SK-N-SH (cell line): ENCODE results near the gene IRF2BPL. TPM values are rescaled to one million over a fixed set of nuclear protein-coding genes. Genes with fewer than 3 reads are reported as not detected.
A peak's percentile ranks its signal among the peaks of the same experiment; 100 is the strongest.

Source experiments
- CTCF ChIA-PET: fragments of 300-600, 350-600 bp; formaldehyde crosslinking; extraction: SDS; loops from one replicate; lab custom pipeline; 2021; lab: Yijun Ruan, JAX
- POLR2A ChIA-PET: fragments of 350-600 bp; sonication (Branson Sonifier 250); formaldehyde crosslinking; extraction: SDS; loops from one replicate; lab custom pipeline; 2020; ENCODE audit warnings: antibody characterized with exemption, inconsistent platforms; lab: Yijun Ruan, JAX
- DNase-seq: peaks from one replicate; pipeline ENCODE4 v3.0.0; 2012
- H2AFZ ChIP-seq: fragments of 200-600 bp; sonication (generic); 2 replicates; pipeline ENCODE4 v1.8.1; 2016; ENCODE audit warnings: antibody characterized with exemption, mild to moderate bottlenecking, low read depth
- H3F3A ChIP-seq: fragments of 200-600 bp; sonication (generic); replicated peaks from 2 replicates; pipeline ENCODE3; 2016; ENCODE audit warnings: antibody characterized with exemption, mild to moderate bottlenecking; ENCODE audit not compliant: insufficient read depth
- H3K27ac ChIP-seq, 2 experiments: fragments of 200-500 bp in 1 of 2; fragments of 200-600 bp in 1 of 2; sonication (Bioruptor generic) in 1 of 2; sonication (generic), shearing (Covaris generic) in 1 of 2; 2 replicates each; pipeline versions ENCODE4 v1.5.1 to v1.6.1; 2014 to 2016; ENCODE audit warnings: low read depth in 2 of 2, inconsistent platforms in 1 of 2, low read length in 1 of 2, mild to moderate bottlenecking in 1 of 2, mixed read lengths in 1 of 2
- H3K27me3 ChIP-seq: fragments of 200-600 bp; sonication (generic), shearing (Covaris generic); 2 replicates; pipeline ENCODE4 v1.6.1; 2016; ENCODE audit warnings: mixed run types; ENCODE audit not compliant: insufficient read depth
- H3K36me3 ChIP-seq, 2 experiments: fragments of 200-500 bp in 1 of 2; fragments of 200-600 bp in 1 of 2; sonication (Bioruptor generic) in 1 of 2; sonication (generic) in 1 of 2; replicated peaks in 1 of 2; 2 replicates each; pipeline versions ENCODE3 to v1.5.1; 2014 to 2016; ENCODE audit warnings: low read length in 1 of 2, mild to moderate bottlenecking in 1 of 2; ENCODE audit not compliant: insufficient read depth in 2 of 2, control insufficient read depth in 1 of 2
- H3K4me1 ChIP-seq, 2 experiments: fragments of 200-500 bp in 1 of 2; fragments of 200-600 bp in 1 of 2; sonication (Bioruptor generic) in 1 of 2; sonication (generic), shearing (Covaris generic) in 1 of 2; 2 replicates each; pipeline versions ENCODE4 v1.5.1 to v1.6.1; 2014 to 2016; ENCODE audit warnings: low read depth in 1 of 2, low read length in 1 of 2, mixed run types in 1 of 2; ENCODE audit not compliant: insufficient read depth in 2 of 2, control insufficient read depth in 1 of 2
- H3K4me2 ChIP-seq: fragments of 200-600 bp; sonication (generic), shearing (Covaris generic); 2 replicates; pipeline ENCODE4 v1.6.1; 2017; ENCODE audit warnings: mixed run types
- H3K4me3 ChIP-seq, 2 experiments: fragments of 200-500 bp in 1 of 2; fragments of 200-600 bp in 1 of 2; sonication (Bioruptor generic) in 1 of 2; sonication (generic), shearing (Covaris generic) in 1 of 2; 2 replicates each; pipeline versions ENCODE4 v1.5.1 to v1.8.1; 2014 to 2016; ENCODE audit warnings: low read depth in 2 of 2, inconsistent platforms in 1 of 2, low read length in 1 of 2, mild to moderate bottlenecking in 1 of 2, mixed read lengths in 1 of 2, moderate library complexity in 1 of 2
- H3K79me2 ChIP-seq: fragments of 200-600 bp; sonication (generic); 2 replicates; pipeline ENCODE4 v1.8.1; 2017; ENCODE audit warnings: mild to moderate bottlenecking; ENCODE audit not compliant: insufficient read depth
- H3K9ac ChIP-seq: fragments of 200-600 bp; sonication (generic); 2 replicates; pipeline ENCODE4 v1.6.1; 2017; ENCODE audit warnings: mixed run types
- H3K9me2 ChIP-seq: fragments of 200-600 bp; sonication (generic); 2 replicates; pipeline ENCODE4 v1.6.1; 2017; ENCODE audit warnings: mixed run types
- H3K9me3 ChIP-seq: fragments of 200-600 bp; sonication (generic); 2 replicates; pipeline ENCODE4 v1.6.1; 2017; ENCODE audit warnings: mixed run types, mild to moderate bottlenecking, moderate library complexity
- H4K20me1 ChIP-seq: fragments of 200-600 bp; sonication (generic); 2 replicates; pipeline ENCODE4 v1.6.1; 2017; ENCODE audit warnings: mild to moderate bottlenecking, mixed run types; ENCODE audit not compliant: insufficient read depth
- CTCF ChIP-seq: fragments of 200-600 bp; sonication (generic); IDR thresholded peaks from 2 replicates; pipeline ENCODE4 v1.6.1; 2017; ENCODE audit warnings: antibody characterized with exemption, mild to moderate bottlenecking, moderate library complexity
- IRF3 ChIP-seq: fragments of 150-350 bp; IDR thresholded peaks from 2 replicates; pipeline ENCODE4 v1.6.1; 2016; ENCODE audit warnings: mild to moderate bottlenecking, low read depth, low read length
- MAX ChIP-seq: IDR thresholded peaks from 2 replicates; pipeline ENCODE4 v1.4.0; 2012; ENCODE audit warnings: low read depth
- PBX3 ChIP-seq: IDR thresholded peaks from 2 replicates; pipeline ENCODE4; 2012
- POLR2AphosphoS5 ChIP-seq: IDR thresholded peaks from 2 replicates; pipeline ENCODE4 v1.6.1; 2012; ENCODE audit warnings: low read depth, low read length
- SIN3A ChIP-seq: IDR thresholded peaks from 2 replicates; pipeline ENCODE4 v1.6.1; 2012; ENCODE audit warnings: low read depth, mild to moderate bottlenecking, low read length, moderate library complexity, borderline replicate concordance
- SMC3 ChIP-seq: IDR thresholded peaks from 2 replicates; pipeline ENCODE4 v1.6.1; 2012; ENCODE audit warnings: low read depth, low read length, improper control_type of control experiment
- TAF1 ChIP-seq: IDR thresholded peaks from 2 replicates; pipeline ENCODE4 v1.6.1; 2012; ENCODE audit warnings: low read depth, mild to moderate bottlenecking, low read length, moderate library complexity, borderline replicate concordance
- TCF12 ChIP-seq: IDR thresholded peaks from 2 replicates; pipeline ENCODE4 v1.4.0; 2012
- TEAD4 ChIP-seq: IDR thresholded peaks from 2 replicates; pipeline ENCODE4 v1.4.0; 2012; ENCODE audit warnings: mild to moderate bottlenecking, borderline replicate concordance; ENCODE audit not compliant: insufficient read depth
- YY1 ChIP-seq: IDR thresholded peaks from 2 replicates; pipeline ENCODE4 v1.4.0; 2012; ENCODE audit warnings: low read depth, mild to moderate bottlenecking
- ZBTB33 ChIP-seq: IDR thresholded peaks from 2 replicates; pipeline ENCODE4 v1.4.0; 2012; ENCODE audit warnings: low read depth, borderline replicate concordance
- WGBS: methylation state at CpG from one replicate; pipeline ENCODE4 v1.1.6; 2017; ENCODE audit warnings: low lambda C conversion rate; 5-methylcytosine and 5-hydroxymethylcytosine counted together
- polyA plus RNA-seq, 3 experiments: library from polyadenylated mRNA; depleted of rRNA; stranded (reverse); fragments of >200 nt; gene quantifications; 2 replicates each; pipeline ENCODE4 v1.2.3, GENCODE V29; 2012

The IRF2BPL gene
- polyA plus RNA-seq, 1 of the 3 experiments (the other 2 are of a cell fraction): 17.1 TPM

GRCh38 chr14:77032491-77032843, 4.0 kb upstream of the IRF2BPL start (continued):
- TF ChIP-seq PBX3 (no peak), TEAD4 (no peak)

GRCh38 chr14:77031759-77032490, 3.4 kb upstream of the IRF2BPL start:
- CTCF ChIA-PET: interaction anchor here (0.7 to 2.2 kb wide), 7 partner anchors 8 to 119 kb away, joined by 3 to 8 read pairs (median 3); no protein-coding TSS in a partner anchor

GRCh38 chr14:77027538-77028383, 747 bp downstream of the IRF2BPL start:
- H3K9me2 ChIP-seq: no peaks in the 10 kb centered on the region
- peak overlapping the region; percentile 96 to 99 for H3K27ac ChIP-seq
- peaks cover 33% of the 10 kb centered on the region for H4K20me1 ChIP-seq
- H3K4me3 ChIP-seq: peak overlapping the region; percentile 77 to 84
- peaks cover 77% of the 10 kb centered on the region for H3K79me2 ChIP-seq
- WGBS: 0% methylated on average over 1 of the region's 81 CpGs
- H3K36me3 ChIP-seq: peaks cover 23 to 30% of the 10 kb centered on the region in 2 experiments
- no peak for TF ChIP-seq ZBTB33
- TF ChIP-seq CTCF: peak; percentile 38
- TF ChIP-seq SMC3: peak; percentile 17; the same call in 1 of the 2 replicates
- TF ChIP-seq IRF3: no peak
- 0 out of 2 replicates have a peak, but pooled peaks have one; percentile 17 for TF ChIP-seq SIN3A
- TF ChIP-seq POLR2AphosphoS5: peak; percentile 36; the same call in 1 of the 2 replicates
- TF ChIP-seq TAF1: peak; percentile 65
- no peaks in the 10 kb centered on the region for H3K9me3 ChIP-seq
- H3F3A ChIP-seq: peaks cover 42% of the 10 kb centered on the region
- H3K9ac ChIP-seq: peak overlapping the region; percentile 95
- ChIA-PET CTCF (interaction anchor here (0.8 to 9.6 kb wide), 19 partner anchors 9 to 298 kb away, joined by 3 to 187 read pairs (median 5); no protein-coding TSS in a partner anchor), POLR2A (interaction anchor here (0.8 to 6.4 kb wide), 11 partner anchors 12 to 108 kb away, joined by 3 to 41 read pairs (median 5); no protein-coding TSS in a partner anchor)
- peak overlapping the region; percentile 96 for H3K4me2 ChIP-seq
- DNase-seq: peak; percentile 82
- H2AFZ ChIP-seq: no peak overlapping the region
- no peaks in the 10 kb centered on the region for H3K27me3 ChIP-seq
- H3K4me1 ChIP-seq: peaks cover 41 to 46% of the 10 kb centered on the region in 2 experiments

More at GRCh38 chr14:77031759-77032490, 3.4 kb upstream of the IRF2BPL start:
- peak overlapping the region; percentile 83 for H3K4me2 ChIP-seq
- H2AFZ ChIP-seq: no peak overlapping the region
- peaks cover 46% of the 10 kb centered on the region for H3F3A ChIP-seq
- H3K9ac ChIP-seq: peak overlapping the region; percentile 92; the same call in 1 of the 2 replicates
- TF ChIP-seq MAX: no peak
- 0 out of 2 replicates have a peak, but pooled peaks have one; percentile 7 for TF ChIP-seq TCF12
- TF ChIP-seq YY1: no peak
- peaks cover 40 to 41% of the 10 kb centered on the region in 2 experiments for H3K4me1 ChIP-seq
- no peaks in the 10 kb centered on the region for H3K9me2 ChIP-seq
- peak overlapping the region; percentile 97 to 99 for H3K27ac ChIP-seq
- peaks cover 46% of the 10 kb centered on the region for H3K79me2 ChIP-seq
- peaks cover 1% of the 10 kb centered on the region; the same call in 1 of the 2 replicates for H4K20me1 ChIP-seq
- no peaks in the 10 kb centered on the region for H3K36me3 ChIP-seq
- 33% methylated on average over 7 of the region's 8 CpGs for WGBS
- POLR2A ChIA-PET: interaction anchor here (0.7 to 1.1 kb wide), 3 partner anchors 8 to 113 kb away, joined by 3 to 6 read pairs (median 4); no protein-coding TSS in a partner anchor
- no peak overlapping the region; a peak in 1 of 4 replicates for H3K4me3 ChIP-seq
- no peaks in the 10 kb centered on the region for H3K27me3 ChIP-seq
- no peaks in the 10 kb centered on the region for H3K9me3 ChIP-seq
- DNase-seq: no peak
